Measurements from ENCODE around the gene RRP1B.

The RRP1B gene

DNA sequence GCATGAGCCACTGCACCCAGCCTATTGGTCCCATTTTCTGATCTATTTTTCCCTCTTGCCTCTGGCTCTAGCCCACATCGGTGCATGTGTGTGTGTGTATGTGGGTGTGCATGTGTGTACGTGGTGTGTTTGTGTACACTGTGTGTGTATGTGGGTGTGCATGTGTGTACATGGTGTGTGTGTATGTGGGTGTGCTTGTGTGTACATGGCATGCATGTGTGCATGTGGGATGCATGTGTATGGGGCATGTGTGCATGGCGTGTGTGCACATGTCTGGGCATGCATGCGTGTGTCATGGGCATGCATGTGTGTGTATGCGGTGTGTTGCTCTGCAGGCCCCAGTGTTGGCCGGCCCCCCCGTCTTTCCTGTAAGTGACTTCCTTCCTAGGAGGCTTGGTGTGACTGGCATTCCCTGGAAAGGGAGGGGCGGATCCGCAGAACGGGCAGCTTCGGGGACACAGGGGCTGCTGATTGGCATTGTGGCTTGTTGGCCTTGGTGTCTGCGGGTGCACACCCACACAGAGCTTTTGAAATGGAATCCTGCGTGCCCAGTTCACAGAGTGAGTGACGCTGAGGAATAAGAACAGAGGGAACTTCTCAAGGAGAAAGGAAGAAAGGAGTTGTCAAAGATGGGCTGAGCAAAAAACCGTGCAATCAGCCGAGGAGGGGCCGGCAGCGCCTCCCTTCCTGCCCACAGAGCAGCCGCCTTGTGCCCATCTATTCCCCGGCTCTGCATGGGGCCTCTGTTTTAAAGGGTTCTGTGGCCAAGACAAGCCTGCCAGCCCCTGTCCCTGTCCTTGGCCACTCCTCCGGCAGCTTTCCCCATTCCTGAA lies 67.5 kb downstream of the RRP1B start:
- TF ChIP-seq GATA1 (IDR thresholded peaks at IDR 0.05; ENCODE audit: low read depth, low read length) (no peak), POLR2A (IDR thresholded peaks at IDR 0.05; ENCODE audit: low read length) (no peak)
- DNase-seq = no peak

DNA sequence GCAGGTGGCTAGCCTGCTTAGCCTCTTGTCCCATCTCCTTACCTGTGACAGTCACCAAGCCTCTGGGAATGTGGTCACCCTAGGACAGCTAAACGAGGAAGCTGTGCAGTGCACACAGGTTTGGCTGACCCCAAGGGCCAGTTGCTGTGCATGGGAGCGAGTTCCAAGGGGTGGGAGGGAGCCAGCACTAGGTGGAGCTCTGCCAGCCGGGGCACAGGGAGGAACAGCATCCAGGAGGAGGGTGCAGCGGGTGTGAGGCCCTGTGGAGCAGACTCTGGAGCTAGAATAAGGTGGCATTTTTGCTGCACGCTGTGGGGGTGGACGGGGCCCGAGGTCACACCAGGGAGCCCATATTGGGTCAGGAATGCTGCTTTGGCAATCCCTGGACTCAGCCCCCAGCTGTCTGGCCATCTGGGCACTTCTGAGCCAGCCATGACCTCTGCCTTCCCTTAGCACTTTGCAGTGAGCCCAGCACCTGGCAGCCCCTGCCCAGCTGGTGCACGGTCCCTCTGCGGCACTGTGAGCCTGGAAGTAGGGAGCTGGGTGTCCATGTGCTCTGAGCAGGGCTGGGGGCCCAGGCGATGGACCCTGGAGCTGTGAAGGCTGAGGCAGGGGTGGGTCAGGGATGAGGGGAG lies 68.3 kb downstream of the RRP1B start:
- TF ChIP-seq GATA1 (IDR thresholded peaks at IDR 0.05; ENCODE audit: low read depth, low read length) = no peak
- TF ChIP-seq POLR2A (IDR thresholded peaks at IDR 0.05; ENCODE audit: low read length) = no peak
- peak; percentile 28 to 44 for DNase-seq

DNA sequence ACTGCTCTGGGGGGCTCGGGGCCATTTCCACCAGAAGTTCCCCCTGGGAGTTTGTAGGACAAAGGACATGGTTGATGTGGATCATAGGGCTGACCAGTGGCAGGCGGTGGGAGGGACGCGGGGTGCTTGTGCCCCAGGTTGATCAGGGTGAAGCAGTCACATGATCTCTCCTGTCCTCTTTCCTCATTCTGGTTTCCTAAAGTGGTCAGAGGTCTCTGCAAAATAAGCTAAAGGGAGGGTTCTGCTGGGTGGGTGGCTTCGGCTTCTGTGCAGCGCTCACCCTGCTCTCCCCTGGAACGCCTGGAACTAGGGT lies 68.8 kb downstream of the RRP1B start:
- no peak for TF ChIP-seq POLR2A (IDR thresholded peaks at IDR 0.05; ENCODE audit: low read length)
- no peak for TF ChIP-seq GATA1 (IDR thresholded peaks at IDR 0.05; ENCODE audit: low read depth, low read length)
- peak in 1 of 2 experiments; percentile 79 for DNase-seq

DNA sequence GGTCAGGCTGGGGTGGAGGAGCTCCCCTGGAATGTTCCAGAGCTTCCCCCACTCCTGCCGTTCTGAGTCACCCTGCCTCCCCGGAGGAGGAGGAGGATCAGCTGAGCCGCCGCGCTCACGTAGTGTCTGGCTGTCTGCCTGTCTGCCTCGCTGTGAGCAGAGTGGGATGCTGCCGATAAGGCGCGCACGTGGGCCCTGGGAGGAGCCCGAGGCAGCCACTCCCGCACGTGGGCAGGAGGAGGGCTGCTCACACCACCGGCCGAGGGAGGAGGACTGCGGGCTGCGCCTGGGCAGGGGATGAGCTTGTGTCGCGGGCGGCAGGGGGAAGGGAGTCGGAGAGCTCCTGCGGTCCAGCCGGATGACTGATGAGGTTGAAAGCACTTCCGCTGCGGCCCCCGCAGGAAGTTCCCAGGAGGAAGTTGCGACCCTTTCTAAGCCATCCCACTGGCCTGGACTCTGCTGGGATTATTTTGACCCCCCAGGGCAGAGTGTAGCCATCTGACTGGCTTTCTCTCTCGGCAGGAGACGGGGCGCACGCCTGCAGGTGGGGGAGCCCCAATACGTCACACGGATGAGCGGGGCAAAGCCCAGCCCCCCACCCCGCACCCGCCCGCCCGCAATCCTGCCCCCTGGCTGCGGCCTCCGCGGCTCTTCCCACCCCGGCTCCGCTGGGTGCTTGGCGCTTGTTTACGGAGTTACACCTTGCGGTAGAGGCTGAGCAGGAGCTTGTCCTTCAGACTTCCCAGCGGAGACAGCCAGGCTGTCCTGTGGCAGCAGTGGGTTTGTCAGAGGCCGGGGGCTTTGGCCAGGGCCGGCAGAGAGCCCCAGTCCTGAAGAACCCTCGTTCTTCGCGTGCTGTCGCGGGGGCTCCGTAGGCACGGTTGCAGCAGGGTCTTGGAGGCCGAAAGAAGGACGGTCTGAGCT lies 69.4 kb downstream of the RRP1B start:
- TF ChIP-seq POLR2A (IDR thresholded peaks at IDR 0.05; ENCODE audit: low read length) (peak; percentile 92), GATA1 (IDR thresholded peaks at IDR 0.05; ENCODE audit: low read depth, low read length) (peak; percentile 78)
- peak; percentile 96 to 97 for DNase-seq

DNA sequence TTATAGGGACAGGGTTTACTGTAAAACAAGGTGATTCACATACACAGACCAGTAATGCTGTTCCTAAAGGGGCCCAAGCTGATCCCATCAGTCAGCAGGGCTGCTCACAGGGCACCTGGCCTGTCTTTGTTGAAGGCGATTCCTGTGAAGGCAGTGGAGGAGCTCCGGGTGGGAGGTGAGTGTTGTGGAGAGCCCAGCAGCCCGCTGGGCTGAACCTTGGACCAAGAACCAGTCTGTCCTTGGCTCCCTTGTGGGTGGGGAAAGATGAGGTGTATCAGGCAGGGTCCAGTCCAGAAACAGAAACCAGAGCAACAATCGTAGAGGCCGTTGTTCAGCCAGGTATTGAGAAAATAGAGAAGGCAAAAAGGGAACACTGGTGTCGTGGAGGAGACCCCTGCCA lies 72.1 kb downstream of the RRP1B start:
- TF ChIP-seq GATA1 (IDR thresholded peaks at IDR 0.05; ENCODE audit: low read depth, low read length) (no peak), POLR2A (IDR thresholded peaks at IDR 0.05; ENCODE audit: low read length) (no peak)
- no peak for DNase-seq

DNA sequence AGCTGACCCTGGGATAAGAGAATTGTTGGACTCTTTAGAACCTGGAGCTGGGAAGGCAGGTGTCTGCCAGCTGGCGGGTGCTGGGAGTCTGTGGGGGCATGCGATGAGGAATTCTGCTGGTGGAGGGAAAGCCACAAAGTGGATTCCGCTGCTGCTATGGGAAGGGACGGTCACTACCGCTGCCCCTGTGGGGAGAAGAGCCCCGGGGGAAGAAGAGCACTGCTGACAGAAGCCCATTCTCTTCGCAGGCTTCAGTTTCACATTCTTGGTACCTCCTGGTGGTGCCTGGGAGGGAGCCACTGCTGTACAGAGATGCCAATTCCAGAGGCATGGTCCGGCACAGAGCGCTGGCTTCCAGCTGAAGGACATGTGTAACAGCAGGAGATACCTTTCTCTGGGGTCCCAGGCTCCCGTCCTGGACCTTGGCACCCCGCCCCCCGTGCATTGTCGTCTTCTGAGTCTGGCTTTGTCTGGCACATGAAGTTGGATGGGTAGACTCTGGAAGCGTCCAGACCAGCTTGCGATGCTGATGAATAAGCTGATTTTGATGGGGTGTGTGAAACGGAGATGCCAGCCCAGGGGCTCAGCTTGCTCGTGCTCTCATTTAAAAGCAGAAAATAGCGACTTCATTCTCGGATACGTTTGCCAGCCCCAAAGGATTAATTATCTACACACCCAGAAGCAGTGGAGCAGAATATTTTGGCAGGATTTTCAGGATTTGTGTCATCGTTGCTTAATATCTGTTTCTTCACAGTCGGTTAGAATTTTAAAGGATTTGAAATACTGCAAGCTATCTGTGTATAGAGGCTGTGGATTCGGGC lies 72.7 kb downstream of the RRP1B start:
- TF ChIP-seq GATA1 (IDR thresholded peaks at IDR 0.05; ENCODE audit: low read depth, low read length) = no peak
- TF ChIP-seq POLR2A (IDR thresholded peaks at IDR 0.05; ENCODE audit: low read length) = no peak
- no peak for DNase-seq

DNA sequence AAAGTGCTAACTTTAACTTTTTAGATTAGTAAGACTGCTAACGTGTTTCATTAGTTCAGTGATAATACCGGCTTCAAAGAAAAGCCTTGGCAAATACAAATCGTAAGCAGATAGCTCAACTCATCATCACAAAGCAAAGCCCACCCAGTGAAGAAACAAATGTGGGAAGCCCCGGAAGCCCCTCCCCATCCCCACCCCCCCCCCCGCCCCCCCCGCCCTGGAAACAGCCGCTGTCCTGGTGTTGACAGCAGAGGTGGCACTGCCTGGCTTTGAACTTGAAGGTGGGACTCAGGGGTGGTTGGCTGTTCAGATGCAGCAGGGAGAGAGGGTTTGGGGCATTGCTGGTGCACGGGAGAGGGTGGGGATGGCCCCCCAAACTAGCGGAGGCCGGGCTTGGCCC lies 73.7 kb downstream of the RRP1B start:
- no peak for DNase-seq
- TF ChIP-seq POLR2A (IDR thresholded peaks at IDR 0.05; ENCODE audit: low read length) (no peak), GATA1 (IDR thresholded peaks at IDR 0.05; ENCODE audit: low read depth, low read length) (no peak)

DNA sequence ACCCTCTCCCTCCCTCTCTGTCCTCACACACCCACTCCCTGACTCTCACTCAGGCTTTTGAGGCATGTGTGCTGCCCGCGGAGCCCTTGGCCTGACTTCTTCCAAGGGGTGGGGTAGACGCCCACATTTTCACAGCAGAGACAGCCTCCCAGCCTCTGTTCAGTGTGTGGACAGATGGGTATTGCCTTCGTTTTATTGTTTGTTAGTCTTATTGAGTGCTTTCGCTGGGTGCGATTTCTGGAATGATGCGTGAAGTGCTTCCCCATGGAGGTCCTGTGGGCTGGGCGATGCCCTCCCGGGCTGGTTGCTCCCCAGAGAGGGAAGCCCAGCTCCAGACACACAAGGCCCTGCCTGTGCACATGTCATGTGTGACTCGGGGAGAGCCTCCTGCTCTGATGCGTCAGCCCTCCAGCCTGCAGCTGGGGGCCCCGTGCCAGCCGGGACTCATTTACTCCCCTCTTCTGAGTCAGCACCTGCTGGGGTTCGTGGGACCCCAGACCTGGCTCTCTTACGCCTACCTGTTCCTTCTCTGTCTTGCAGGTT lies 74.2 kb downstream of the RRP1B start:
- DNase-seq = peak; percentile 45 to 60
- no peak for TF ChIP-seq GATA1 (IDR thresholded peaks at IDR 0.05; ENCODE audit: low read depth, low read length)
- no peak for TF ChIP-seq POLR2A (IDR thresholded peaks at IDR 0.05; ENCODE audit: low read length)

DNA sequence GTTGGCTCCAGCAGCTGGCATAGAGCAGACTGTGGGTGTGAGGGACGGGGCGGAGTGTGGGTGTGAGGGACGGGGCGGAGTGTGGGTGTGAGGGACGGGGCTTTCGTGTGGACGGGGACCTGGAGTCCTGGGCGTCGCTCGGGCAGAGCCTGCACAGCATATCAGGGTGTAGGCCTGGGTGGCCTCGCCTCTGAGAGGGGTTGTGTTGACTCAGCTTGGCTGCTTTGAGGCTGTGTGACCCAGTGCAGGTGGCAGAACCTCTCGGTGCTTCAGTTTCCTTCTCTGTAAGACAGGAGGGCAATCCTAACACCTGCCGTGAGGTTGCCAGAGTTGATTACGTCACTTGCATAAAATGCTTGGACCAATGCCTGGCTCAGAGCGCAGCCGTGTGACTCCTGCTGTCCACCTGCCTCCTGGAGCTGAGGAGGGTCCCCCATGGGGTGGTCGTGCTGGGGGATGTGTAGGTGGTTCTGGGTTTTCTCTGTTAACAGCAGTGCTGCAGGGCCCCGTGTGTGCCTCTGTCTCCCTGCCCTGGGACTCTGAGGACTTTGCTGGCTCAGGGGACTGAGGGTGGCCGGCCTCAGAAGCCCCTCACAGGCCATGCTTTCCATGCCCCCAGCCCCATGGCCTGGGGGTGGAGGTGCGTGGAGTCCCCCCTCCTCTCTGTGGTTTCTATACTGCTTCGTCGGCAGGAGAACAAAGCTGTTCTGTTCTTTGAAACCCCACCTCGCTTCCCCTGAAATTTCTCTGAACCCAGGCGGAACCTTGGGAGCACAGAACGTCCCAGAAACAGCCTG lies 75.0 kb downstream of the RRP1B start:
- no peak for TF ChIP-seq GATA1 (IDR thresholded peaks at IDR 0.05; ENCODE audit: low read depth, low read length)
- no peak for TF ChIP-seq POLR2A (IDR thresholded peaks at IDR 0.05; ENCODE audit: low read length)
- peak; percentile 71 to 78 for DNase-seq

DNA sequence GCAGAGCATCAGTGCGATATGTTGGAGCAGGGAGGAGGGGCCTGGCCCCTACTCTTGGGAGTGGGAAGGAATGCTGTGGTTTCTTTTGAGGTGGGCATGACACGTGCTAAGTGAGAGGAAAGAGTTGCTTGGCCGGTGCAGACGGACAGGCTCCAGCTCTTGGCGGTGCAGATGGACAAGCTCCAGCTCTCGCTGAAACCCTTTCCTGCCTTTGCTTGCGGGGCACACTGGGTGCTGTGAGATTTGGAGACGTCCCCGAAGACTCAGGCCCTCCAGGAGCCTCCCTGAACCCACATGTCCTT lies 75.5 kb downstream of the RRP1B start:
- TF ChIP-seq GATA1 (IDR thresholded peaks at IDR 0.05; ENCODE audit: low read depth, low read length) (no peak), POLR2A (IDR thresholded peaks at IDR 0.05; ENCODE audit: low read length) (no peak)
- no peak for DNase-seq

DNA sequence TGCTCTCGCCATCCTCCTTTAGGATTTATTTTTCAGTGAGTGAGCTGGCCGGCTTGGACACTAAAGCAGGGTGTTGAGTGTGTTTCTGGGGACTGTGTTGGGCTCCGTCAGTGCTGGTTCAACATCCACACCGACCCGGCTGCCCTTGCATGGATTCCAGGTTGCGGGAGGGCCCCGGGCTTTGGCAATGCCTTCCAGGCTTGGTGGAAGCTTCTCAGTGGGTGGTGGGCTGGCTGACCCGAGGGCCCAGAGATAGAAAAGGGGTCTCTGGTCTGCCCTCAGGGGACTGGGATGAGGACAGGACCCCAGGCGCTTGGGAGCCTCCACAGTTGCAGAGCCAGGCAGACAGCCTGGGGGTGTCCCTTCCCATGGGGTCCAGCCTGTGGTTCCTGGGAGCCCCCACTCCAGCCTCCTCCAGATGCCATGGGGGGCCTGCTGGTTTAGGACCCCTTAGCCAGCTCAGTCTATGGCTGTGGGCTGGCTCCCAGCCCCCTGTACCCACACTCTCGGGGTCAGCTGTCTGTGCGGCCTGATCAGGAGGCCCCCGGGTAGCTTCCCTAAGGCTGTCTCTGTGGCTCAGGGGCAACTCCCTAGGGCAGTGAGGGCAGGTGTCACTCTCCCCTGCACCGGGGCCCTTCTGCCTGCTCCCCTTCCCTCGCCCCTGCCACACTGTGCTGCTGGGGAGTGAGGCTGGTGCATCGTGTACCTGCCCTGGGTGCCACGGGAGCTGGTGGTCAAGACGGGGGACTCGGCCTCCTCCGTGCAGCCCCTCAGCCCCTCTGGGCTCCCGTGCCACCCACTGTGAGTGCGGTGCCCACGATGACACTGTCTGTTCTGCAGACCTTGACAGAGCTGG lies 76.1 kb downstream of the RRP1B start:
- TF ChIP-seq GATA1 (IDR thresholded peaks at IDR 0.05; ENCODE audit: low read depth, low read length) (no peak), POLR2A (IDR thresholded peaks at IDR 0.05; ENCODE audit: low read length) (no peak)
- DNase-seq = no peak
